ENCODE results near the gene LAMA5. TPM values are rescaled to one million over a fixed set of nuclear protein-coding genes. Genes with fewer than 3 reads are reported as not detected.

LAMA5 gene
- polyA plus RNA-seq, 1 of the 3 experiments (the other 2 are of a cell fraction) = 27.2 TPM

- no peaks in the 10 kb centered on the region for H3K9me2 ChIP-seq
- no peaks in the 10 kb centered on the region for H3K9me3 ChIP-seq
- H3K9ac ChIP-seq = peak overlapping the region; percentile 70; the same call in 1 of the 2 replicates
- H2AFZ ChIP-seq (ENCODE audit: low read depth) = no peak overlapping the region
- CTCF ChIA-PET = interaction anchor here (0.6 to 2.2 kb wide), 9 partner anchors 9 to 242 kb away, joined by 3 to 13 read pairs (median 4); partner anchors contain the start of genes ADRM1 and LAMA5
- DNase-seq = no peak
- peak overlapping the region; percentile 90 for H3K4me2 ChIP-seq
- H3K4me1 ChIP-seq (ENCODE audit: control insufficient read depth in 1 of 2, insufficient read depth in 2 of 2, low read depth in 1 of 2, low read length in 1 of 2) = peaks cover 0 to 63% of the 10 kb centered on the region in 2 experiments; a peak in 1 of 4 replicates
- H3K79me2 ChIP-seq (ENCODE audit: insufficient read depth) = peaks cover 10% of the 10 kb centered on the region; the same call in 1 of the 2 replicates
- peaks cover 5% of the 10 kb centered on the region; the same call in 1 of the 2 replicates for H4K20me1 ChIP-seq (ENCODE audit: insufficient read depth)
- H3K4me3 ChIP-seq (ENCODE audit: low read depth in 2 of 2, low read length in 1 of 2) = peak overlapping the region; percentile 66 to 76
- no peaks in the 10 kb centered on the region for H3K36me3 ChIP-seq (replicated peaks in 1 of 2; ENCODE audit: control insufficient read depth in 1 of 2, insufficient read depth in 2 of 2, low read length in 1 of 2)
- POLR2A ChIA-PET = interaction anchor here (1.0 kb wide), 1 partner anchor 19 kb away, joined by 3 read pairs; the partner anchor contains the start of gene RPS21
- 48% methylated on average over 6 of the region's 10 CpGs for WGBS (ENCODE audit: low lambda C conversion rate)
- no peaks in the 10 kb centered on the region for H3F3A ChIP-seq (replicated peaks; ENCODE audit: insufficient read depth)
- H3K27me3 ChIP-seq (ENCODE audit: insufficient read depth) = no peaks in the 10 kb centered on the region
- H3K27ac ChIP-seq (ENCODE audit: low read depth in 2 of 2, low read length in 1 of 2) = no peak overlapping the region
- TF ChIP-seq MXI1 (IDR thresholded peaks at IDR 0.05; ENCODE audit: low read depth, low read length) (no peak), USF1 (IDR thresholded peaks at IDR 0.05; ENCODE audit: borderline replicate concordance, low read depth) (no peak), MEF2A (IDR thresholded peaks at IDR 0.05; ENCODE audit: borderline replicate concordance, low read depth) (no peak)
- TF ChIP-seq, protein P1, sequence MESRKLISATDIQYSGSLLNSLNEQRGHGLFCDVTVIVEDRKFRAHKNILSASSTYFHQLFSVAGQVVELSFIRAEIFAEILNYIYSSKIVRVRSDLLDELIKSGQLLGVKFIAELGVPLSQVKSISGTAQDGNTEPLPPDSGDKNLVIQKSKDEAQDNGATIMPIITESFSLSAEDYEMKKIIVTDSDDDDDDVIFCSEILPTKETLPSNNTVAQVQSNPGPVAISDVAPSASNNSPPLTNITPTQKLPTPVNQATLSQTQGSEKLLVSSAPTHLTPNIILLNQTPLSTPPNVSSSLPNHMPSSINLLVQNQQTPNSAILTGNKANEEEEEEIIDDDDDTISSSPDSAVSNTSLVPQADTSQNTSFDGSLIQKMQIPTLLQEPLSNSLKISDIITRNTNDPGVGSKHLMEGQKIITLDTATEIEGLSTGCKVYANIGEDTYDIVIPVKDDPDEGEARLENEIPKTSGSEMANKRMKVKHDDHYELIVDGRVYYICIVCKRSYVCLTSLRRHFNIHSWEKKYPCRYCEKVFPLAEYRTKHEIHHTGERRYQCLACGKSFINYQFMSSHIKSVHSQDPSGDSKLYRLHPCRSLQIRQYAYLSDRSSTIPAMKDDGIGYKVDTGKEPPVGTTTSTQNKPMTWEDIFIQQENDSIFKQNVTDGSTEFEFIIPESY (IDR thresholded peaks at IDR 0.05; ENCODE audit: borderline replicate concordance, low read depth) = no peak
These were observed 38.9 kb upstream of the LAMA5 start for GRCh38 chr20:62405981-62406513.

DNA sequence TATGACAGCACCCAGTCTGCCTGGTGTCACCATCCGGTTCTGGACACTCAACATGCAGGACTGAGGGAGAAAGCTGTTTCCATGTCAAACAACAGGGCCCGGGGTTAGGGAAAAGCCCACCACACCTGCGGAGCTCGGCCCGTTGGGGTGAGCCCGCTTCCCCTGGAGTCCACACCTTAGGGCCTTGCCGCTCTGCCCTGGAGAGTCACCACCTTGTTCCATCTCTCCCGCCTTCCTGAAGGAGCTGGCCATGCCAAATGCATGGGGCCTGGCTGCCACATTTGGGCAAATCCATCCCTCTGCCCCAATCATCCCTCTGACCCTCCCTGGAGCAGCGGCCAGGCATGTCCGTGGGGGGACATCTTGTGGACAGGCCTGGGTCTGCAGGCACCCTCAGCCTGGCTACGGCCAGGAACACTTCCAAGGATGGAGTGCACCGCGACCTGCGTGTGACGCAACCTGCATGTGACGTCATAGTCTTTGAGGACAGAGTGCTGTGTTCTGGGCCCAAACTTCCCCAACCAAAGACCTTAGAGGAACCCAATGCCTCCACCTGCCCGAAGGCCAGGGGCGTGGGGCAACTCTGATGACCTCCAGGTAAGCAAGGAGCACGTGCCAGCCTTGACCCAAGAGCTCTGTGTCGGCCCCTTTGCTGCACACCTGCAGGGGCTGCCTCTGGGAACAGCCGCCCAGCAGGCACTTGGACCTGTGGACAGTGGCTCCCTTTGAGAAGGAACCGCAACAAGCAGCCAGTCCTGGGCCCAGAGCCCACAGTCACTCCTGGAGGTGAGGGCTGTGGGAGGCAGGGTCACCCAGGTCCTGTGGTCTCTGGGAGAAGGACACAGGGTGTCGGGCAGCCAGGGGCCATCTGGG, 38.2 kb upstream of the LAMA5 start:
- Histone ChIP-seq H2AFZ (ENCODE audit: low read depth) (no peak overlapping the region), H3K27ac (ENCODE audit: low read depth in 2 of 2, low read length in 1 of 2) (no peak overlapping the region), H3K27me3 (ENCODE audit: insufficient read depth) (no peaks in the 10 kb centered on the region), H3K36me3 (replicated peaks in 1 of 2; ENCODE audit: control insufficient read depth in 1 of 2, insufficient read depth in 2 of 2, low read length in 1 of 2) (no peaks in the 10 kb centered on the region), H4K20me1 (ENCODE audit: insufficient read depth) (peaks cover 5% of the 10 kb centered on the region; the same call in 1 of the 2 replicates), H3K79me2 (ENCODE audit: insufficient read depth) (peaks cover 10% of the 10 kb centered on the region; the same call in 1 of the 2 replicates), H3K9me2 (no peaks in the 10 kb centered on the region), H3K9ac (peak overlapping the region; percentile 70; the same call in 1 of the 2 replicates), H3K4me2 (peak overlapping the region; percentile 90), H3F3A (replicated peaks; ENCODE audit: insufficient read depth) (no peaks in the 10 kb centered on the region), H3K4me3 (ENCODE audit: low read depth in 2 of 2, low read length in 1 of 2) (no peak overlapping the region; a peak in 1 of 4 replicates), H3K9me3 (no peaks in the 10 kb centered on the region), H3K4me1 (ENCODE audit: control insufficient read depth in 1 of 2, insufficient read depth in 2 of 2, low read depth in 1 of 2, low read length in 1 of 2) (peaks cover 0 to 56% of the 10 kb centered on the region in 2 experiments; a peak in 1 of 4 replicates)
- ChIA-PET CTCF (interaction anchor here (0.6 to 2.2 kb wide), 16 partner anchors 9 to 350 kb away, joined by 3 to 13 read pairs (median 4); partner anchors contain the start of genes ADRM1 and LAMA5), POLR2A (interaction anchor here (1.0 kb wide), 1 partner anchor 19 kb away, joined by 3 read pairs; the partner anchor contains the start of gene RPS21)
- 79% methylated on average over 16 of the region's 23 CpGs for WGBS (ENCODE audit: low lambda C conversion rate)
- DNase-seq = peak; percentile 87
- TF ChIP-seq NFIC (IDR thresholded peaks at IDR 0.05; ENCODE audit: borderline replicate concordance) (no peak), RAD21 (IDR thresholded peaks at IDR 0.05; ENCODE audit: low read length) (peak; percentile 74), SMC3 (IDR thresholded peaks at IDR 0.05; ENCODE audit: low read depth, low read length) (peak; percentile 46)
- TF ChIP-seq, protein P2, sequence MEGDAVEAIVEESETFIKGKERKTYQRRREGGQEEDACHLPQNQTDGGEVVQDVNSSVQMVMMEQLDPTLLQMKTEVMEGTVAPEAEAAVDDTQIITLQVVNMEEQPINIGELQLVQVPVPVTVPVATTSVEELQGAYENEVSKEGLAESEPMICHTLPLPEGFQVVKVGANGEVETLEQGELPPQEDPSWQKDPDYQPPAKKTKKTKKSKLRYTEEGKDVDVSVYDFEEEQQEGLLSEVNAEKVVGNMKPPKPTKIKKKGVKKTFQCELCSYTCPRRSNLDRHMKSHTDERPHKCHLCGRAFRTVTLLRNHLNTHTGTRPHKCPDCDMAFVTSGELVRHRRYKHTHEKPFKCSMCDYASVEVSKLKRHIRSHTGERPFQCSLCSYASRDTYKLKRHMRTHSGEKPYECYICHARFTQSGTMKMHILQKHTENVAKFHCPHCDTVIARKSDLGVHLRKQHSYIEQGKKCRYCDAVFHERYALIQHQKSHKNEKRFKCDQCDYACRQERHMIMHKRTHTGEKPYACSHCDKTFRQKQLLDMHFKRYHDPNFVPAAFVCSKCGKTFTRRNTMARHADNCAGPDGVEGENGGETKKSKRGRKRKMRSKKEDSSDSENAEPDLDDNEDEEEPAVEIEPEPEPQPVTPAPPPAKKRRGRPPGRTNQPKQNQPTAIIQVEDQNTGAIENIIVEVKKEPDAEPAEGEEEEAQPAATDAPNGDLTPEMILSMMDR (IDR thresholded peaks at IDR 0.05) = peak; percentile 51
